ENCODE measurements around the gene PLAC1.

The PLAC1 gene

GRCh38 chrX:134604701-134605311 is 53.5 kb downstream of the PLAC1 start:
- TF ChIP-seq RARB (CRISPR knock-in tag; IDR thresholded peaks at IDR 0.05) = no peak
- no peak for TF ChIP-seq BACH2 (CRISPR knock-in tag; IDR thresholded peaks at IDR 0.05; ENCODE audit: borderline replicate concordance)
- no peak for TF ChIP-seq ZFP30 (CRISPR knock-in tag; IDR thresholded peaks at IDR 0.05)
- no peak for TF ChIP-seq CREB5 (CRISPR knock-in tag; IDR thresholded peaks at IDR 0.05; ENCODE audit: low read depth)
- no peak for TF ChIP-seq OSR1 (CRISPR knock-in tag; IDR thresholded peaks at IDR 0.05)
- TF ChIP-seq SNAI2 (CRISPR knock-in tag; IDR thresholded peaks at IDR 0.05) = no peak
- TF ChIP-seq ARNTL (CRISPR knock-in tag; IDR thresholded peaks at IDR 0.05; ENCODE audit: borderline replicate concordance, low read depth) = no peak
- TF ChIP-seq ZNF565 (CRISPR knock-in tag; conservative IDR thresholded peaks at IDR 0.05; ENCODE audit: low read depth) = no peak
- TF ChIP-seq GLIS3 (CRISPR knock-in tag; IDR thresholded peaks at IDR 0.05) = no peak
- TF ChIP-seq TSHZ2 (CRISPR knock-in tag; IDR thresholded peaks at IDR 0.05) = no peak
- no peak for TF ChIP-seq ZNF70 (CRISPR knock-in tag; IDR thresholded peaks at IDR 0.05)
- ATAC-seq = peak; percentile 73

- peak; percentile 95 for ATAC-seq
- TF ChIP-seq PATZ1 (CRISPR knock-in tag; IDR thresholded peaks at IDR 0.05; ENCODE audit: borderline replicate concordance) (0 out of 2 replicates have a peak, but pooled peaks have one; percentile 48), TOX (CRISPR knock-in tag; IDR thresholded peaks at IDR 0.05; ENCODE audit: borderline replicate concordance) (peak; percentile 54; the same call in 1 of the 2 replicates), ISL1 (CRISPR knock-in tag; IDR thresholded peaks at IDR 0.05) (peak; percentile 83), SNAI2 (CRISPR knock-in tag; IDR thresholded peaks at IDR 0.05) (0 out of 2 replicates have a peak, but pooled peaks have one; percentile 68), ZFP3 (CRISPR knock-in tag; IDR thresholded peaks at IDR 0.05) (no peak), PPARA (CRISPR knock-in tag; IDR thresholded peaks at IDR 0.05; ENCODE audit: borderline replicate concordance) (no peak), CREB5 (CRISPR knock-in tag; IDR thresholded peaks at IDR 0.05; ENCODE audit: low read depth) (peak; percentile 82; the same call in 1 of the 2 replicates)
Measured at GRCh38 chrX:134603806-134604700, 54.2 kb downstream of the PLAC1 start.

GRCh38 chrX:134602410-134602809 is 55.9 kb downstream of the PLAC1 start:
- TF ChIP-seq ZNF8 (CRISPR knock-in tag; IDR thresholded peaks at IDR 0.05) (peak; percentile 98), GLIS3 (CRISPR knock-in tag; IDR thresholded peaks at IDR 0.05) (no peak)
- no peak for ATAC-seq

GRCh38 chrX:134601240-134601765 is 57.0 kb downstream of the PLAC1 start:
- ATAC-seq = no peak

More at GRCh38 chrX:134601240-134601765, 57.0 kb downstream of the PLAC1 start:
- no peak for TF ChIP-seq TSHZ2 (CRISPR knock-in tag; IDR thresholded peaks at IDR 0.05)
- no peak for TF ChIP-seq CSDC2 (CRISPR knock-in tag; IDR thresholded peaks at IDR 0.05)
- no peak for TF ChIP-seq SNAI2 (CRISPR knock-in tag; IDR thresholded peaks at IDR 0.05)
